GM06990 (cell line): ENCODE results near the gene FOXN3.

Source experiments
- DNase-seq: peaks from one replicate; pipeline ENCODE4 v3.0.0-alpha.2; 2011; ENCODE audit not compliant: insufficient read length; ENCODE audit errors: extremely low read depth
- H3K27me3 ChIP-seq: replicated peaks from 2 replicates; pipeline ENCODE4 v1.6.0; 2011; ENCODE audit warnings: low read length; ENCODE audit not compliant: control insufficient read depth, insufficient read depth
- H3K36me3 ChIP-seq: 2 replicates; pipeline ENCODE4 v1.5.1; 2011; ENCODE audit warnings: low read length; ENCODE audit not compliant: control insufficient read depth, insufficient read depth
- H3K4me3 ChIP-seq: replicated peaks from 2 replicates; pipeline ENCODE4 v1.5.1; 2011; ENCODE audit warnings: low read depth, mild to moderate bottlenecking, control low read depth, low read length
- CTCF ChIP-seq: IDR thresholded peaks from 2 replicates; pipeline ENCODE4 v1.5.1; 2011; ENCODE audit warnings: low read length, control low read depth, mild to moderate bottlenecking, inconsistent platforms; ENCODE audit not compliant: insufficient read depth, poor library complexity, severe bottlenecking

The FOXN3 gene

GRCh38 chr14:89217891-89218290, 199.1 kb downstream of the FOXN3 start:
- no peak for TF ChIP-seq CTCF
- H3K27me3 ChIP-seq, result no peaks in the 10 kb centered on the region
- no peak for DNase-seq

GRCh38 chr14:89215531-89215930, 201.5 kb downstream of the FOXN3 start:
- Histone ChIP-seq H3K36me3 (no peaks in the 10 kb centered on the region; the same call in 1 of the 2 replicates), H3K27me3 (no peaks in the 10 kb centered on the region), H3K4me3 (no peak overlapping the region)
- TF ChIP-seq CTCF, result no peak
- no peak for DNase-seq

More at GRCh38 chr14:89217891-89218290, 199.1 kb downstream of the FOXN3 start:
- Histone ChIP-seq H3K36me3 (no peaks in the 10 kb centered on the region; the same call in none of the 2 replicates), H3K4me3 (no peak overlapping the region)

- Histone ChIP-seq H3K27me3 (no peaks in the 10 kb centered on the region), H3K4me3 (no peak overlapping the region), H3K36me3 (no peaks in the 10 kb centered on the region; the same call in 1 of the 2 replicates)
- no peak for DNase-seq
- TF ChIP-seq CTCF, result no peak
Observed at GRCh38 chr14:89215114-89215513, 201.9 kb downstream of the FOXN3 start.

- no peak for TF ChIP-seq CTCF
- no peaks in the 10 kb centered on the region for H3K27me3 ChIP-seq
- no peak overlapping the region for H3K4me3 ChIP-seq
- no peaks in the 10 kb centered on the region; the same call in 1 of the 2 replicates for H3K36me3 ChIP-seq
- DNase-seq, result no peak
Observed at GRCh38 chr14:89214221-89214965, 202.6 kb downstream of the FOXN3 start.

GRCh38 chr14:89212386-89213235, 204.4 kb downstream of the FOXN3 start:
- Histone ChIP-seq H3K27me3 (no peaks in the 10 kb centered on the region), H3K36me3 (no peaks in the 10 kb centered on the region; the same call in 1 of the 2 replicates), H3K4me3 (no peak overlapping the region)
- DNase-seq, result no peak
- TF ChIP-seq CTCF, result no peak
